TTC549 (cell line): Measurements from ENCODE around the gene ZFAND6.

ENCODE experiments used
- FAIRE-seq: peaks from 2 replicates; lab custom pipeline; 2012; peaks lifted over from hg19 to GRCh38; lab: Jason Lieb, UNC

The ZFAND6 gene

GRCh38 chr15:80171787-80172186 lies 112.3 kb downstream of the ZFAND6 start:
- no peak for FAIRE-seq

DNA sequence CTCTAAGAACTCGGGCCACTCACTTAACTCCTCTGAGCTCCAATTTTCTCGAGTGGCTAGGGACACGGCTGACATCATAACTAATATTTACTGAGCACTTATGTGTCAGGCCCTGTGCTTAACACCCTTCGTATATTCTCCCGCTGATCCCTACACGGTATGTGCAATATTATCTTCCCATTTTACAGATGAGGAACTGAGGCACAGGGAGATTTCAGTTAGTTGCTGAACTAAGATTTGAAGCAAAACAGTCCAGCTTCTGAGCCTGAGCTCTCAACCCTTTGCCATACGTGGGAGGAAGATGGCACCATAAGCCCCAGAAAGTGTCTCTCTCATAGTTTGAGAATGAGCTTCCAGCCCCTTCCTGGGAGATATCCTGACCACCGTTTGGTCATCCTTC lies 112.9 kb downstream of the ZFAND6 start:
- FAIRE-seq, result no peak

- no peak for FAIRE-seq
Observed at GRCh38 chr15:80173022-80173759, 113.7 kb downstream of the ZFAND6 start.

GRCh38 chr15:80174017-80174746 lies 114.7 kb downstream of the ZFAND6 start:
- FAIRE-seq, result no peak

- FAIRE-seq, result no peak
Observed at GRCh38 chr15:80175436-80175835, 116.0 kb downstream of the ZFAND6 start.

GRCh38 chr15:80176443-80176842 lies 117.0 kb downstream of the ZFAND6 start:
- FAIRE-seq, result no peak

DNA sequence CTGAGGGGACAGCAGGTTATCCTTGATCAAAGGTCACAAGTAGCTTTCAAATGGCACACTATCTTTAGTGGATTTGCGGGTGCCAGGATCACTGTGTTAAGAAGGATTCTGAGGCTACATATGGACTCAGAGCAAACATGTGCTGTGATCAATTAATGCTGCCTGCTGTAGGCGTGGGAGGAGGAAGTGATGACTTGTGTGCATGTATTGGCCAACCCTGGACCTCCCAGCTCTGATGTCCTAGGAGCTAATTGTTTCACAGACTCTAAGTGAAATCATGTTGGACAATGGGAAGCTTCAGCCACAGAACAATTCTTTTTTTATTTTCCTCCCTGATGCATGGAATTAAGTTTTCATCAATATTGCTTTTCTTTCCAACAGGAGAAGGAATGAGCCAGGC lies 117.7 kb downstream of the ZFAND6 start:
- FAIRE-seq, result no peak

GRCh38 chr15:80179025-80179759 lies 119.7 kb downstream of the ZFAND6 start:
- FAIRE-seq, result no peak

- FAIRE-seq, result no peak
Observed at GRCh38 chr15:80179935-80180334, 120.5 kb downstream of the ZFAND6 start.

DNA sequence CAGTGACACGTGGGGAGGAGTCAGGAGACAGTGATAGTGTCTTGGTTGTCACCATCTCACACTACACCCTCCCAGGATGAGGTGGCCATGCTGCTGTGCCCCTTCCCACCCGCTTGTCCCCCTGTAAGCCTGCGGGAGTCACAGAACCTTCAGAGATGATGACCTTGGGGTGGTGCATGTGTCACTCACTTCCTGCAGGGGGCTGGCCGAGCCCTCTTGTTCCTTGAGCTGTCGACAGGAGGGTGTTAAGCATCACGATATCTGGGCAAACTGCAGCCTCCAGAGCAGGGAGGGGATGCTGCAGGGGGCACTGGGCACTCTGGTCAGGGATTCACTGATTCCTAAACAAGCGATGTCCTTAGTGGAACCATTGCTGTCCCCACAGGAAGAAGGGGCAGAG lies 121.0 kb downstream of the ZFAND6 start:
- FAIRE-seq, result no peak

GRCh38 chr15:80180986-80181385 lies 121.5 kb downstream of the ZFAND6 start:
- no peak for FAIRE-seq

DNA sequence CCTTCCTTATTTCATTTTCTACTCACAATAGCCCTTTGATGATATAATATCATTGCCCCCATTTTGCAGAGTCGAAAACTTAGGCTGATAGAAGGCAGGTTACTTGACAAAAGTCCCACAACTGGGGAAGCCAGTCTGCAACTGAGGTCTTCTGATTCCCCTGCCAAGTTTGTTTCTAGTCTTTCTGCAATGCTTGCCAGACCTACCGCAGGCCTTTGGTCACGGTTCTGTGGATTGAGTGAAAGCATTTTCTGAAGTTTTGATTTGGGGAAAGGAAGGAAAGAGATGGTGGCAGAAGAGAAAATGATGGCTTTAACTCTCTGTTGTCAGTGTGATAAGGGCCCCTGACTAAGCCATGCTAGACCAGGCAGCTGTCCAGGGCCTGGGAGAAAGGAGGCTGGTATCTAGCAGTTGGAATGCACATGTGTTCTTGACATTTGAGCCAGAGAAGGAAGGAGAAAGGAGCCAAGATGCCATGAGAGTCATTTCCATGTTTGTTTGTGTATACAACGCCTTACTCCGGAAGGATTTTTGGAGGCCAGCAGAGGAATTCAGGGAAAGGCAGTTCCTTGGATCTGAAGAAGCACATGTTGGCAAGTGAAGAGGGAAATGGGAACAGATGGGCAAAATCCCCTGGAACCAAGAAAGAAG lies 123.3 kb downstream of the ZFAND6 start:
- no peak for FAIRE-seq

GRCh38 chr15:80183306-80183705 lies 123.8 kb downstream of the ZFAND6 start:
- FAIRE-seq, result no peak

- FAIRE-seq, result no peak
Observed at GRCh38 chr15:80183886-80184285, 124.4 kb downstream of the ZFAND6 start.

- FAIRE-seq, result no peak
Observed at GRCh38 chr15:80184554-80184953, 125.1 kb downstream of the ZFAND6 start.

GRCh38 chr15:80185152-80185551 lies 125.7 kb downstream of the ZFAND6 start:
- no peak for FAIRE-seq

DNA sequence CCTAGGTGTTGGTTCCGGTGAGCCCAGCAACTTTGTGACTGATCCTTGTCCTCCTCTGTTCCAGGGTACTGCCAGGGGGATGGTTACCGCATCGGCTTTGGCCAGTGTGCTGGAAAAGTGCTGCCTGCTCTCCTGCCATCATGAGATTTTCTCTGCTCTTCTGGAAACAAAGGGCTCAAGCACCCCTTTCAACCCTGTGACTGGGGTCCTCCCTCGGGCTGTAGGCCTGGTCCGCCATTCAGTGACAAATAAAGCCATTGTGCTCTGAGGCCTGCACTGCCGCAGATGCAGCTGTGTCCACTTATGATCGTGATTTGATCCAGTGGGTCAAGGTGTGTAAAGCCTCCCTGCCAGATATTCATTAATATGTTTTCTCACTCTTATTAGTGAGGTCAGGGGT lies 126.6 kb downstream of the ZFAND6 start:
- no peak for FAIRE-seq

DNA sequence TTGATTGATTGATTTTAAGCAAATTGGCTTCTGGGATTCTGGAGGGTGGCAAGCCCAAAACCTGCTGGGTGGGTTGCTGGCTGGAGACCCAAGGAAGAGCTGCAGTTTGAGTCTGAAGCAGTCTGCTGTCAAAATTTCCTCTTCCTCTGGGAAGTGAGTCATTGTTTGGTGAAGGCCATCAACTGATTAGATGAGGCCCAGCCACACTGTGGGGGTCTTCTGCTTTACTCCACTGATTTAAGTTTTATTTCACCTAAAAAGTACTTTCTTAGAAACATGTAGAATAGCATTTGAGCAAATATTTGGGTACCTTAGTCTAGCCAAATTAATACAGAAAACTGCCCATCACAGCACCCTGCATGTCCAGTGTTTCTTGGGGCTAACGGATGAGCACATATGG lies 127.1 kb downstream of the ZFAND6 start:
- FAIRE-seq, result no peak
